Measurements from ENCODE around the gene XRRA1.

GRCh38 chr11:74950374-74950969, 1.6 kb upstream of the XRRA1 start:
- no peak for TF ChIP-seq POLR2A (IDR thresholded peaks at IDR 0.05; ENCODE audit: low read depth, low read length)
- TF ChIP-seq POLR2AphosphoS5 (IDR thresholded peaks at IDR 0.05; ENCODE audit: low read depth, low read length) = no peak
